Suprapubic skin (tissue), 4 donors: ENCODE measurements around the gene ADTRP.

Source experiments
- EP300 ChIP-seq: sonication (generic); formaldehyde crosslinking; IDR thresholded peaks from one replicate; pipeline ENCODE4 v1.6.1; 2017; ENCODE audit warnings: antibody characterized with exemption
- POLR2A ChIP-seq, 2 donors: fragments of 450-650 bp; IDR thresholded peaks; one replicate each; pipeline ENCODE4 v1.6.1; 2017; ENCODE audit warnings: antibody characterized with exemption in 2 of 2, mild to moderate bottlenecking in 2 of 2, moderate library complexity in 2 of 2
- POLR2AphosphoS5 ChIP-seq, 3 donors: sonication (generic); formaldehyde crosslinking; IDR thresholded peaks; one replicate each; pipeline ENCODE4 v1.6.1; 2017; ENCODE audit warnings: antibody characterized with exemption in 3 of 3

DNA sequence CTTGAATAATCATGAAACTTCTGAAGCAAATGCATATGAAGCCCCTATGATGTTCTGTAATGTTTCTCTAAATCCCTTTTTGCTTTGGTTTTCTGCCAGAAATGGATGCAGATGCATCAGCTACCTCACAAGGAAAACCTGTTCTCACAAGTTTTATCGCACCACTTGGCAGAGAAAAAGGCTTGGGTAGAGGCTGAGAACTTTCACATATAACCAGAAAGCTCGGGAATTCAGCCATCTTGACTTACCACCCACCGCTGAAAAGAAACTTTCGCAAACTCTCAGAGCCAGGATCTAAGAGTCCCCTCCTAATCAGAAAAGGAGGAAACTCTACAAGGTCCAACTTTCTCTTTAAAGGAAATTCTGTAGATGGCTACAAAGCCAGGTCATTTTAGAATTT, 36.2 kb upstream of the ADTRP start:
- TF ChIP-seq POLR2AphosphoS5 (IDR thresholded peaks at IDR 0.05) (no peak), POLR2A (IDR thresholded peaks at IDR 0.05) (no peak), EP300 (no peak)
